ENCODE results near the gene TNNT3.

Gene TNNT3

DNA sequence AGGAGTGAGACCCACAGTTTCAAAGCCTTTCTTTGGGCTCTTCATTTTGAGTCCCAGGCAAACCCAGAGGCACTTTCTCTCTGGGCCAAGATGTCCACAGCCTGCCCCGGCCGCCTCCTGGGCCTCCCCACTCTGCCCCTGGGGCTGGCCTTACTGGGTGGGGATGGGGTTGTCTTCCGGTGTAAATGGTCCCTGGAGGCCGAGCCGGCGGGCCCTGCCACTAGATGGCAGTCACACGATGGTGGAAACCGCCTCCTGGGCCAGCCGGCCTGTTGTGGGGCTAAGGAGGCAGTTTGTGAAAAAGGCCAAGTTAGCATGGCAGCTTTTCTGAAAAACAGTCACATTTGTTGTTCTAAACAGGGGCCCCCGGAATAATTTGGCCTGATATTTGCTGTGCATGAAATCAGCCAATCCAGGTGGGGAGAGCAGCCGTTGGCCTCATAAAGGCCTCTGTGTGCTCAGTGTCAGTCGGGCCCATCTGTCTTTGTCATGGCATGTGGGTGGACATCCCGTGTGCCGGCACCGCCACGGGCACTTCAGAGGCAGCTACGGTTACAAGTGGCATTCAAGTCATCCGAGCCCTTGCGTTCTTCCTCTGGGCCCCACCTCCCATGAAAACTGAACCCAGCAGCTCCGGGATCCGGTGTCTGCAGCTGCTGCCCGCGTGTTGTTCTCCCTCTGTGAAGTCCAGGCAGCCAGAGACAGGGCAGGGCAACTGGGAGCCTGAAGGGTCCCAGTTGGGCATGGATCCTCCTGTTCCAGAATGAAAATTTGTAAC lies 34.2 kb downstream of the TNNT3 start:
- H3K36me3 ChIP-seq = no peaks in the 10 kb centered on the region
- H3K4me3 ChIP-seq (ENCODE audit: low read depth, low read length) = no peak overlapping the region
- no peaks in the 10 kb centered on the region for H3K27me3 ChIP-seq (ENCODE audit: insufficient read depth, low read depth, severe bottlenecking)
- no peak overlapping the region for H3K27ac ChIP-seq
- no peak for DNase-seq
- TF ChIP-seq, protein P1, sequence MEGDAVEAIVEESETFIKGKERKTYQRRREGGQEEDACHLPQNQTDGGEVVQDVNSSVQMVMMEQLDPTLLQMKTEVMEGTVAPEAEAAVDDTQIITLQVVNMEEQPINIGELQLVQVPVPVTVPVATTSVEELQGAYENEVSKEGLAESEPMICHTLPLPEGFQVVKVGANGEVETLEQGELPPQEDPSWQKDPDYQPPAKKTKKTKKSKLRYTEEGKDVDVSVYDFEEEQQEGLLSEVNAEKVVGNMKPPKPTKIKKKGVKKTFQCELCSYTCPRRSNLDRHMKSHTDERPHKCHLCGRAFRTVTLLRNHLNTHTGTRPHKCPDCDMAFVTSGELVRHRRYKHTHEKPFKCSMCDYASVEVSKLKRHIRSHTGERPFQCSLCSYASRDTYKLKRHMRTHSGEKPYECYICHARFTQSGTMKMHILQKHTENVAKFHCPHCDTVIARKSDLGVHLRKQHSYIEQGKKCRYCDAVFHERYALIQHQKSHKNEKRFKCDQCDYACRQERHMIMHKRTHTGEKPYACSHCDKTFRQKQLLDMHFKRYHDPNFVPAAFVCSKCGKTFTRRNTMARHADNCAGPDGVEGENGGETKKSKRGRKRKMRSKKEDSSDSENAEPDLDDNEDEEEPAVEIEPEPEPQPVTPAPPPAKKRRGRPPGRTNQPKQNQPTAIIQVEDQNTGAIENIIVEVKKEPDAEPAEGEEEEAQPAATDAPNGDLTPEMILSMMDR (IDR thresholded peaks at IDR 0.05; ENCODE audit: low read depth, low read length) = no peak
- no peaks in the 10 kb centered on the region for H3K9me3 ChIP-seq (ENCODE audit: severe bottlenecking)

GRCh38 chr11:1958367-1958766 lies 38.9 kb downstream of the TNNT3 start:
- no peaks in the 10 kb centered on the region for H3K27me3 ChIP-seq (ENCODE audit: insufficient read depth, low read depth, severe bottlenecking)
- no peak overlapping the region for H3K4me3 ChIP-seq (ENCODE audit: low read depth, low read length)
- TF ChIP-seq, protein P1 (IDR thresholded peaks at IDR 0.05; ENCODE audit: low read depth, low read length) = no peak
- DNase-seq = no peak
- H3K9me3 ChIP-seq (ENCODE audit: severe bottlenecking) = no peaks in the 10 kb centered on the region
- H3K36me3 ChIP-seq = no peaks in the 10 kb centered on the region
- no peak overlapping the region for H3K27ac ChIP-seq

DNA sequence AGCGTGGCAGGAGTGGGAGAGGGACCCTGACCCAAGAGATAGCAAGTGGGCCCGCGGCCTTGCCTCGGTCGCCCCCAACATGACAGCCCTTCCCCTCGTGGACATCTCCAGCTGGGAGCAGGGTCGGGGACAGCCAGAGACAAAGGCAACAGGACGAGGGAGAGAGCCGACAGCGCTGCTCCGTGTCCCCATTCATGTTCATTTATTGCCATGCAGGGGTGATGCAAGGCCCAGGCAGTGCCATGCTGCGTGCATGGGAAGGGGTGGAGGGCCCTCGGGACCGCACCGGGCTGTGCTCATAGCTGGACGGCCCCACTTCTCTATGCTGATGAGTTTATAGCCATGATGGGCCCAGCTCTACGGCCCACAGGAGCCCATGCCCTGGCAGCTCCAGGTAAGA lies 40.3 kb downstream of the TNNT3 start:
- H3K36me3 ChIP-seq = no peaks in the 10 kb centered on the region
- H3K27me3 ChIP-seq (ENCODE audit: insufficient read depth, low read depth, severe bottlenecking) = no peaks in the 10 kb centered on the region
- no peak for DNase-seq
- TF ChIP-seq, protein P1 (IDR thresholded peaks at IDR 0.05; ENCODE audit: low read depth, low read length) = no peak
- H3K4me3 ChIP-seq (ENCODE audit: low read depth, low read length) = no peak overlapping the region
- no peaks in the 10 kb centered on the region for H3K9me3 ChIP-seq (ENCODE audit: severe bottlenecking)
- H3K27ac ChIP-seq = no peak overlapping the region

- H3K27me3 ChIP-seq (ENCODE audit: insufficient read depth, low read depth, severe bottlenecking) = no peaks in the 10 kb centered on the region
- no peaks in the 10 kb centered on the region for H3K9me3 ChIP-seq (ENCODE audit: severe bottlenecking)
- TF ChIP-seq, protein P1 (IDR thresholded peaks at IDR 0.05; ENCODE audit: low read depth, low read length) = no peak
- H3K36me3 ChIP-seq = no peaks in the 10 kb centered on the region
- H3K4me3 ChIP-seq (ENCODE audit: low read depth, low read length) = no peak overlapping the region
- H3K27ac ChIP-seq = no peak overlapping the region
- no peak for DNase-seq
Observed at GRCh38 chr11:1963864-1964263, 44.4 kb downstream of the TNNT3 start.

DNA sequence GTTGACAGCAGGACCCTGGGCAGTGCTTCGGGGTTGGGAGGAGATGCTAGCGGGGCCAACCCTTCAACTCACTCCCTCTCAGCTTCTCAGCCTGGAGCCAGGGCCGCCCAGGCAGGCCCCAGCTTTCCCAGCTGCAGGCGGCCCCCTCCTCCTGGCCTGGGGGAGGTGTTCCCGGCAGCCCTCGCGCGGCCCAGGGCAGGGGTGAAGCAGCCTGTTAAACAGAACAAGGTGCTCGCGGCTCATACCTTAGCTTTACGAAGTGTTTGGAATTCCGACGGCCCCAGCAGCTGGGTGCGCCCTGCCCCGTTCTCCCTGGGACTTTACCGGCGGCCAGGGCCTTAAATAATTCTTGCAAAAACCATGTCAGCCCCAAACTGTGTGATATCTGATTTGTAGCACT lies 44.8 kb downstream of the TNNT3 start:
- DNase-seq = no peak
- TF ChIP-seq, protein P1 (IDR thresholded peaks at IDR 0.05; ENCODE audit: low read depth, low read length) = no peak
- no peaks in the 10 kb centered on the region for H3K9me3 ChIP-seq (ENCODE audit: severe bottlenecking)

GRCh38 chr11:1964955-1965354 lies 45.5 kb downstream of the TNNT3 start:
- Histone ChIP-seq H3K27ac (no peak overlapping the region), H3K4me3 (ENCODE audit: low read depth, low read length) (no peak overlapping the region), H3K9me3 (ENCODE audit: severe bottlenecking) (no peaks in the 10 kb centered on the region), H3K27me3 (ENCODE audit: insufficient read depth, low read depth, severe bottlenecking) (no peaks in the 10 kb centered on the region), H3K36me3 (no peaks in the 10 kb centered on the region)
- TF ChIP-seq, protein P1 (IDR thresholded peaks at IDR 0.05; ENCODE audit: low read depth, low read length) = no peak
- DNase-seq = no peak

More for the DNA sequence above, 44.8 kb downstream of the TNNT3 start:
- Histone ChIP-seq H3K27ac (no peak overlapping the region), H3K36me3 (no peaks in the 10 kb centered on the region), H3K27me3 (ENCODE audit: insufficient read depth, low read depth, severe bottlenecking) (no peaks in the 10 kb centered on the region), H3K4me3 (ENCODE audit: low read depth, low read length) (no peak overlapping the region)

All from WERI-Rb-1 (cell line).